CD14-positive monocyte (primary cell): ENCODE results near the gene CRB2. TPM values are rescaled to one million over a fixed set of nuclear protein-coding genes. Genes with fewer than 3 reads are reported as not detected.

Experiments
- DNase-seq, 3 donors: peaks; one replicate each; pipeline ENCODE4 v3.0.0-alpha.2; 2011 to 2022
- H2AFZ ChIP-seq: 2 replicates; pipeline ENCODE4 v1.6.0; 2012; ENCODE audit warnings: mild to moderate bottlenecking, low read depth, low read length, inconsistent platforms; ENCODE audit not compliant: insufficient read depth, poor library complexity, severe bottlenecking
- H3K27ac ChIP-seq, 2 donors: 1 replicate in 1 of 2; 2 replicates in 1 of 2; pipeline ENCODE4 v1.5.1; 2012 to 2013; ENCODE audit warnings: low read length in 2 of 2, control low read depth in 1 of 2, inconsistent platforms in 1 of 2, low read depth in 1 of 2, mild to moderate bottlenecking in 1 of 2
- H3K27me3 ChIP-seq, 2 donors: one replicate each; pipeline versions ENCODE4 v1.6.0 to v1.6.1; 2011 to 2013; ENCODE audit warnings: low read length in 2 of 2; ENCODE audit not compliant: control insufficient read depth in 2 of 2, insufficient read depth in 2 of 2
- H3K36me3 ChIP-seq, 2 donors: replicated peaks in 1 of 2; 1 replicate in 1 of 2; 2 replicates in 1 of 2; pipeline versions ENCODE4 v1.5.1 to v1.6.1; 2012 to 2013; ENCODE audit warnings: low read length in 2 of 2, control low read depth in 1 of 2, inconsistent platforms in 1 of 2, mild to moderate bottlenecking in 1 of 2; ENCODE audit not compliant: insufficient read depth in 2 of 2, control insufficient read depth in 1 of 2
- H3K4me1 ChIP-seq, 2 donors: 1 replicate in 1 of 2; 2 replicates in 1 of 2; pipeline versions ENCODE4 v1.5.1 to v1.6.1; 2012 to 2013; ENCODE audit warnings: low read length in 2 of 2, control low read depth in 1 of 2, inconsistent platforms in 1 of 2, mild to moderate bottlenecking in 1 of 2, moderate library complexity in 1 of 2; ENCODE audit not compliant: insufficient read depth in 2 of 2, control insufficient read depth in 1 of 2
- H3K4me2 ChIP-seq: replicated peaks from 2 replicates; pipeline ENCODE3; 2012; ENCODE audit warnings: low read length, moderate library complexity, mild to moderate bottlenecking; ENCODE audit not compliant: poor library complexity, severe bottlenecking; ENCODE audit errors: extremely low read depth
- H3K4me3 ChIP-seq, 3 experiments: fragments of 200-600 bp in 1 of 3; sonication (generic) in 1 of 3; replicated peaks in 1 of 3; 1 replicate in 2 of 3; 2 replicates in 1 of 3; pipeline ENCODE4 v1.5.1; 2011 to 2013; ENCODE audit warnings: low read length in 3 of 3, mild to moderate bottlenecking in 3 of 3, control low read depth in 2 of 3, low read depth in 2 of 3, inconsistent platforms in 1 of 3, moderate library complexity in 1 of 3
- H3K79me2 ChIP-seq: 2 replicates; pipeline ENCODE4 v1.6.0; 2012; ENCODE audit warnings: mild to moderate bottlenecking, control low read depth, inconsistent platforms, low read length, moderate library complexity; ENCODE audit not compliant: insufficient read depth
- H3K9ac ChIP-seq: 2 replicates; pipeline ENCODE4 v1.6.0; 2017; ENCODE audit warnings: low read length, mild to moderate bottlenecking; ENCODE audit not compliant: insufficient read depth, poor library complexity, severe bottlenecking
- H3K9me3 ChIP-seq, 2 donors: replicated peaks in 1 of 2; 1 replicate in 1 of 2; 2 replicates in 1 of 2; pipeline versions ENCODE4 v1.5.1 to v1.6.1; 2012 to 2013; ENCODE audit warnings: low read length in 2 of 2, control low read depth in 1 of 2; ENCODE audit not compliant: control insufficient read depth in 1 of 2, insufficient read depth in 1 of 2
- H4K20me1 ChIP-seq: 2 replicates; pipeline ENCODE4 v1.6.0; 2012; ENCODE audit warnings: mild to moderate bottlenecking, low read length, control low read depth, moderate library complexity; ENCODE audit not compliant: insufficient read depth
- H3K27ac Mint-ChIP-seq, 7 donors: one replicate each; pipeline ENCODE4 v1.8.0; 2020; ENCODE audit warnings: mild to moderate bottlenecking in 7 of 7, mixed read lengths in 7 of 7, moderate library complexity in 6 of 7, inconsistent platforms in 2 of 7
- H3K27me3 Mint-ChIP-seq, 3 donors: one replicate each; pipeline ENCODE4 v1.8.0; 2021 to 2022; ENCODE audit warnings: low read depth in 3 of 3, mild to moderate bottlenecking in 3 of 3, mixed read lengths in 3 of 3, moderate library complexity in 3 of 3, inconsistent platforms in 1 of 3
- H3K36me3 Mint-ChIP-seq, 2 donors: one replicate each; pipeline ENCODE4 v1.8.0; 2020; ENCODE audit warnings: mixed read lengths in 2 of 2, inconsistent platforms in 1 of 2, mild to moderate bottlenecking in 1 of 2
- H3K4me1 Mint-ChIP-seq: one replicate; pipeline ENCODE4 v1.8.0; 2020; ENCODE audit warnings: mild to moderate bottlenecking, mixed read lengths
- H3K4me3 Mint-ChIP-seq, 2 donors: one replicate each; pipeline ENCODE4 v1.8.0; 2020; ENCODE audit warnings: mild to moderate bottlenecking in 2 of 2, mixed read lengths in 2 of 2, moderate library complexity in 1 of 2
- H3K9me3 Mint-ChIP-seq, 7 donors: one replicate each; pipeline ENCODE4 v1.8.0; 2020 to 2022; ENCODE audit warnings: mixed read lengths in 7 of 7, mild to moderate bottlenecking in 6 of 7, moderate library complexity in 6 of 7, inconsistent platforms in 2 of 7
- CTCF ChIP-seq: fragments of 200-600 bp; IDR thresholded peaks from one replicate; pipeline ENCODE4 v1.8.0; 2022; ENCODE audit warnings: antibody characterized with exemption, mild to moderate bottlenecking
- WGBS: methylation state at CpG from one replicate; pipeline ENCODE4 v1.1.5; 2013; ENCODE audit warnings: missing lambda C conversion rate; ENCODE audit not compliant: insufficient coverage; 5-methylcytosine and 5-hydroxymethylcytosine counted together
- intact Hi-C, 2 donors: fragments of 100-400 bp; cut with micrococcal nuclease; formaldehyde crosslinking; loops; one replicate each; pipeline versions ENCODE4 v1.15.0 to v1.15.1; 2023
- polyA plus RNA-seq, 3 donors: library from polyadenylated mRNA; depleted of rRNA in 1 of 3; unstranded in 2 of 3; stranded (reverse) in 1 of 3; fragments of 300-500 nt in 2 of 3; fragments of >200 nt in 1 of 3; fragmentation: Illumina TruSeq in 2 of 3; gene quantifications; 1 replicate in 2 of 3; 2 replicates in 1 of 3; pipeline ENCODE4 v1.2.3, GENCODE V29; 2012 to 2021

Gene CRB2
- polyA plus RNA-seq, 3 donors = not detected

- intact Hi-C loops = no loop called here
- no peak for DNase-seq
- Mint-ChIP-seq H3K4me3 (no peak overlapping the region), H3K36me3 (peaks cover 0 to 2% of the 10 kb centered on the region in 2 donors), H3K27ac (no peak overlapping the region), H3K27me3 (peaks cover 14 to 24% (median 21%) of the 10 kb centered on the region in 3 donors), H3K4me1 (peaks cover 31% of the 10 kb centered on the region), H3K9me3 (peaks cover 0 to 2% (median 0%) of the 10 kb centered on the region in 7 donors)
- no peak for TF ChIP-seq CTCF
- WGBS = 100% methylated on average over 1 of the region's 6 CpGs
- Histone ChIP-seq H2AFZ (no peak overlapping the region), H3K79me2 (no peaks in the 10 kb centered on the region), H4K20me1 (no peaks in the 10 kb centered on the region), H3K9ac (no peak overlapping the region), H3K9me3 (no peaks in the 10 kb centered on the region), H3K4me2 (no peak overlapping the region), H3K27me3 (peaks cover 0 to 15% of the 10 kb centered on the region in 2 donors), H3K36me3 (no peaks in the 10 kb centered on the region), H3K27ac (no peak overlapping the region), H3K4me1 (peaks cover 19 to 22% of the 10 kb centered on the region in 2 donors), H3K4me3 (no peak overlapping the region)
These were observed 20.0 kb upstream of the CRB2 start for GRCh38 chr9:123335986-123336329.

DNA sequence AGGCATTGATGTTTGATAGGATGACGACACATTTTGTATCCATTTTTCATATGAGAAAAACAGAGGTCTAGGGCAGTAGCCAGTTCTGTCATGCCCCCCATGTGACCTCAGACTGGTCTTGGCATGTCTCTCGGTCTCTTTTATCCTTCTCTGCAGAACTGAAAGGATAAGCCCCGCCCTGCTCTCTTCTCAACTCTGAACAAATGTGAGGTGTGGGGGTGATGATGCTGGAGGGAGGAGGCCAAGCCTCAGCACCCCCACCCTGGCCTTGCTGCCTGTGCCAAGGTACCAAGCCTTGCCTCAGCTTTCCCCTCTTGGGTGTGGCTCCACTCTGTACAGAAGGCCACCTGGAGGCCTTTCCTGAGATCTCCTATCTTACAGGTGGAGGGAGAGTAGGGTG is 19.5 kb upstream of the CRB2 start:
- no peak for DNase-seq
- Histone ChIP-seq H2AFZ (no peak overlapping the region), H3K9ac (no peak overlapping the region), H3K27me3 (peaks cover 0 to 15% of the 10 kb centered on the region in 2 donors), H3K4me1 (peaks cover 19 to 22% of the 10 kb centered on the region in 2 donors), H3K27ac (no peak overlapping the region), H3K4me3 (no peak overlapping the region), H3K4me2 (no peak overlapping the region), H4K20me1 (no peaks in the 10 kb centered on the region), H3K9me3 (no peaks in the 10 kb centered on the region), H3K36me3 (no peaks in the 10 kb centered on the region), H3K79me2 (no peaks in the 10 kb centered on the region)
- Mint-ChIP-seq H3K27ac (no peak overlapping the region), H3K9me3 (peaks cover 0 to 2% (median 0%) of the 10 kb centered on the region in 7 donors), H3K36me3 (peaks cover 0 to 2% of the 10 kb centered on the region in 2 donors), H3K4me1 (peaks cover 28% of the 10 kb centered on the region), H3K4me3 (no peak overlapping the region), H3K27me3 (peaks cover 14 to 24% (median 21%) of the 10 kb centered on the region in 3 donors)
- WGBS = 100% methylated on average over 1 of the region's 3 CpGs
- no peak for TF ChIP-seq CTCF
- intact Hi-C loops = no loop called here
